K562 (cell line): ENCODE results near the gene IMMP2L. TPM values are rescaled to one million over a fixed set of nuclear protein-coding genes. Genes with fewer than 3 reads are reported as not detected.

Source experiments
- CCAR2 ChIP-seq: fragments of 200-400 bp; formaldehyde crosslinking; IDR thresholded peaks from 2 replicates; pipeline ENCODE4 v1.6.1; 2017; ENCODE audit warnings: mild to moderate bottlenecking, low read depth, low read length
- EGR1 ChIP-seq: fragments of 450-650 bp; conservative IDR thresholded peaks from 2 replicates; pipeline ENCODE4 v1.6.1; 2017; ENCODE audit warnings: mild to moderate bottlenecking
- EP300 ChIP-seq: IDR thresholded peaks from 2 replicates; pipeline ENCODE4 v1.6.1; 2012; ENCODE audit warnings: low read length, improper control_type of control experiment
- ESRRA ChIP-seq: fragments of 450-650 bp; IDR thresholded peaks from 2 replicates; pipeline ENCODE4 v1.6.1; 2014; ENCODE audit warnings: low read depth, mild to moderate bottlenecking, moderate library complexity, borderline replicate concordance
- GTF2F1 ChIP-seq: IDR thresholded peaks from 2 replicates; pipeline ENCODE4 v1.6.1; 2011; ENCODE audit warnings: low read depth, low read length, improper control_type of control experiment
- HCFC1 ChIP-seq: IDR thresholded peaks from 2 replicates; pipeline ENCODE4 v1.6.1; 2012; ENCODE audit warnings: low read depth, low read length, improper control_type of control experiment
- KDM1A ChIP-seq, 2 experiments: fragments of 450-650 bp; IDR thresholded peaks; 2 replicates each; pipeline ENCODE4 v1.6.1; 2016; ENCODE audit warnings: mild to moderate bottlenecking in 2 of 2
- KDM4B ChIP-seq, 2 experiments: fragments of 450-650 bp in 1 of 2; sonication (generic) in 1 of 2; IDR thresholded peaks; 2 replicates each; pipeline ENCODE4 v1.6.1; 2016 to 2017; ENCODE audit warnings: borderline replicate concordance in 2 of 2, antibody characterized with exemption in 1 of 2, low read depth in 1 of 2, mild to moderate bottlenecking in 1 of 2
- MYBL2 ChIP-seq, 2 experiments: fragments of 450-650 bp in 1 of 2; sonication (generic) in 1 of 2; formaldehyde crosslinking in 1 of 2; IDR thresholded peaks; 2 replicates each; pipeline versions ENCODE4 v1.6.1 to v1.8.1; 2017 to 2022; ENCODE audit warnings: borderline replicate concordance in 1 of 2, inconsistent platforms in 1 of 2, low read depth in 1 of 2, mild to moderate bottlenecking in 1 of 2, missing genetic modification reagents in 1 of 2, moderate library complexity in 1 of 2
- NR1H2 ChIP-seq: sonication (generic); formaldehyde crosslinking; IDR thresholded peaks from 2 replicates; pipeline ENCODE4 v1.4.0; 2020; ENCODE audit warnings: mild to moderate bottlenecking, missing genetic modification reagents
- TEAD4 ChIP-seq, 2 experiments: sonication (generic) in 1 of 2; formaldehyde crosslinking in 1 of 2; IDR thresholded peaks; 2 replicates each; pipeline versions ENCODE4 v1.6.1 to v1.8.0; 2012 to 2022; ENCODE audit warnings: borderline replicate concordance in 1 of 2, inconsistent platforms in 1 of 2, low read length in 1 of 2, mild to moderate bottlenecking in 1 of 2, missing genetic modification reagents in 1 of 2
- TFAM ChIP-seq: fragments of 250-450 bp; sonication (Bioruptor Pico); conservative IDR thresholded peaks from 2 replicates; pipeline ENCODE4 v1.5.0; 2021; ENCODE audit warnings: mild to moderate bottlenecking, moderate library complexity
- UBTF ChIP-seq, 2 experiments: IDR thresholded peaks; 2 replicates each; pipeline ENCODE4 v1.6.1; 2012; ENCODE audit warnings: improper control_type of control experiment in 2 of 2, low read depth in 2 of 2, low read length in 2 of 2, borderline replicate concordance in 1 of 2
- ZBTB40 ChIP-seq, 2 experiments: fragments of 450-650 bp in 1 of 2; sonication (generic) in 1 of 2; formaldehyde crosslinking in 1 of 2; IDR thresholded peaks; 2 replicates each; pipeline versions ENCODE4 v1.7.1 to v1.9.0; 2016 to 2022; ENCODE audit warnings: inconsistent platforms in 1 of 2, mild to moderate bottlenecking in 1 of 2, missing genetic modification reagents in 1 of 2
- polyA plus RNA-seq, 8 experiments: library from polyadenylated mRNA; depleted of rRNA in 4 of 8; stranded (reverse) in 5 of 8; unstranded in 3 of 8; fragments of >200 nt; fragmentation: Nextera tagmentation in 2 of 8; fragmentation: Illumina TruSeq in 1 of 8; extraction: Ambion mirVana in 2 of 8; extraction: Trizol in 1 of 8; gene quantifications; 2 replicates each; pipeline versions ENCODE4 v1.2.1 to v1.2.3, GENCODE V29; 2011 to 2014; ENCODE audit warnings: inconsistent platforms in 1 of 8, missing spikeins in 1 of 8
- total RNA-seq, 7 experiments: library from RNA; depleted of rRNA in 6 of 7; stranded (reverse); fragments of >200 nt in 6 of 7; fragmentation: Illumina TruSeq in 2 of 7; extraction: Trizol in 2 of 7; gene quantifications; 2 replicates each; pipeline versions ENCODE4 v1.2.1 to v1.2.3, GENCODE V29; 2011 to 2021; ENCODE audit warnings: low replicate concordance in 1 of 7
- TF ChIP-seq, protein P1 (sequence below): fragments of 450-650 bp; IDR thresholded peaks from one replicate; pipeline ENCODE4 v1.6.1; 2018; ENCODE audit warnings: mild to moderate bottlenecking, moderate library complexity; ENCODE audit not compliant: partially characterized antibody

IMMP2L gene
- total and polyA plus RNA-seq, 9 of the 15 experiments (the other 6 are each of a cell fraction or from before 2014, with no cell fraction given): 29.7 to 116 (median 53.0) TPM

GRCh38 chr7:111198255-111198654 lies 364.0 kb downstream of the IMMP2L start (continued):
- TF ChIP-seq, protein P1, sequence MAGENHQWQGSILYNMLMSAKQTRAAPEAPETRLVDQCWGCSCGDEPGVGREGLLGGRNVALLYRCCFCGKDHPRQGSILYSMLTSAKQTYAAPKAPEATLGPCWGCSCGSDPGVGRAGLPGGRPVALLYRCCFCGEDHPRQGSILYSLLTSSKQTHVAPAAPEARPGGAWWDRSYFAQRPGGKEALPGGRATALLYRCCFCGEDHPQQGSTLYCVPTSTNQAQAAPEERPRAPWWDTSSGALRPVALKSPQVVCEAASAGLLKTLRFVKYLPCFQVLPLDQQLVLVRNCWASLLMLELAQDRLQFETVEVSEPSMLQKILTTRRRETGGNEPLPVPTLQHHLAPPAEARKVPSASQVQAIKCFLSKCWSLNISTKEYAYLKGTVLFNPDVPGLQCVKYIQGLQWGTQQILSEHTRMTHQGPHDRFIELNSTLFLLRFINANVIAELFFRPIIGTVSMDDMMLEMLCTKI: no peak
- TF ChIP-seq EGR1 (no peak), ZBTB40 (IDR thresholded peaks at IDR 0.05) (no peak), ZBTB40 (CRISPR knock-in tag; IDR thresholded peaks at IDR 0.05) (no peak), UBTF (IDR thresholded peaks at IDR 0.05; ENCODE audit: borderline replicate concordance in 1 of 2, low read depth in 2 of 2, low read length in 2 of 2) (no peak), KDM4B (IDR thresholded peaks at IDR 0.05; ENCODE audit: borderline replicate concordance in 2 of 2, low read depth in 1 of 2) (no peak), GTF2F1 (no peak), KDM1A (IDR thresholded peaks at IDR 0.05) (peak; percentile 86 to 90), HCFC1 (no peak), TEAD4 (IDR thresholded peaks at IDR 0.05; ENCODE audit: low read length) (peak; percentile 7; the same call in 1 of the 2 replicates), TEAD4 (CRISPR knock-in tag; IDR thresholded peaks at IDR 0.05; ENCODE audit: borderline replicate concordance) (no peak), EP300 (no peak), ESRRA (no peak), NR1H2 (CRISPR knock-in tag) (no peak), CCAR2 (no peak), TFAM (CRISPR knock-in tag) (no peak), MYBL2 (IDR thresholded peaks at IDR 0.05; ENCODE audit: low read depth) (no peak), MYBL2 (CRISPR knock-in tag; IDR thresholded peaks at IDR 0.05; ENCODE audit: borderline replicate concordance) (no peak)
